A673 (cell line): ENCODE results near the gene PTH2.

Source experiments
- EZH2 ChIP-seq: fragments of 200-600 bp; sonication (generic); IDR thresholded peaks from 2 replicates; pipeline ENCODE4 v1.6.1; 2017; ENCODE audit warnings: borderline replicate concordance, low read depth, mild to moderate bottlenecking, mixed read lengths, antibody characterized with exemption, low read length; ENCODE audit not compliant: poor library complexity, severe bottlenecking
- TF ChIP-seq, protein P1 (sequence below): fragments of 300-800, 200-600 bp; sonication (generic); conservative IDR thresholded peaks from 2 replicates; pipeline ENCODE4 v1.5.1; 2017; ENCODE audit warnings: low read depth, mild to moderate bottlenecking, antibody characterized with exemption, low read length, moderate library complexity, mixed read lengths

DNA sequence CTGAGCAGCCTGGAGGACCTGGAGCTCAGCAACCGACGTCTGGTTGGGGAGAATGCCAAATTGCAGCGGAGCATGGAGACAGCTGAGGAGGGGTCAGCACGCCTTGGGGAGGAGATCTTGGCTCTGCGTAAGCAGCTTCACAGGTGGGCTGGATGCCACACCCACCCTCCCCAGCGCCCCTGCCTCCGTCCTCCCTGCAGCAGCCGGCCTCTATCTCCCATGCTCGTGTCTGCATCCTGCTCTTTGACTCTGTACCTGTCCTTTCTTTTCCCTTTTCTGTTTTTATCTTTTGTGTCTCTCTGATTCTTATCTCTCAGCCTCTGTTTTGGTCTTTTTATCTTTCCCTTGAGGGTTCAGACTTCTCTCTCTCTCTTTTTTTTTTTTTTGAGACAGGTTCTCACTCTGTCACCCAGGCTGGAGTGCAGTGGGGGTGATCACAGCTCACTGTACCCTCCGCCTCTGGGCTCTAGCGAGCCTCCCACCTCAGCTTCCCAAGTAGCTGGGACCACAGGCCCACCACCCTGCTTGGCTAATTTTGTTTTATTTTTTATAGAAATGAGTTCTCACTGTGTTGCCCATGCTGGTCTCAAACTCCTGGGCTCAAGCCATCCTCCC, 25.1 kb downstream of the PTH2 start:
- TF ChIP-seq, protein P1, sequence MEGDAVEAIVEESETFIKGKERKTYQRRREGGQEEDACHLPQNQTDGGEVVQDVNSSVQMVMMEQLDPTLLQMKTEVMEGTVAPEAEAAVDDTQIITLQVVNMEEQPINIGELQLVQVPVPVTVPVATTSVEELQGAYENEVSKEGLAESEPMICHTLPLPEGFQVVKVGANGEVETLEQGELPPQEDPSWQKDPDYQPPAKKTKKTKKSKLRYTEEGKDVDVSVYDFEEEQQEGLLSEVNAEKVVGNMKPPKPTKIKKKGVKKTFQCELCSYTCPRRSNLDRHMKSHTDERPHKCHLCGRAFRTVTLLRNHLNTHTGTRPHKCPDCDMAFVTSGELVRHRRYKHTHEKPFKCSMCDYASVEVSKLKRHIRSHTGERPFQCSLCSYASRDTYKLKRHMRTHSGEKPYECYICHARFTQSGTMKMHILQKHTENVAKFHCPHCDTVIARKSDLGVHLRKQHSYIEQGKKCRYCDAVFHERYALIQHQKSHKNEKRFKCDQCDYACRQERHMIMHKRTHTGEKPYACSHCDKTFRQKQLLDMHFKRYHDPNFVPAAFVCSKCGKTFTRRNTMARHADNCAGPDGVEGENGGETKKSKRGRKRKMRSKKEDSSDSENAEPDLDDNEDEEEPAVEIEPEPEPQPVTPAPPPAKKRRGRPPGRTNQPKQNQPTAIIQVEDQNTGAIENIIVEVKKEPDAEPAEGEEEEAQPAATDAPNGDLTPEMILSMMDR: no peak
- TF ChIP-seq EZH2: no peak
